Neural cell (in vitro differentiated cells): ENCODE results near the gene PPCDC. TPM values are rescaled to one million over a fixed set of nuclear protein-coding genes. Genes with fewer than 3 reads are reported as not detected.

Experiments
- H2AFZ ChIP-seq: fragments of 200-600, 300-800 bp; sonication (generic), shearing (Covaris generic); 2 replicates; pipeline ENCODE4 v1.6.0; 2014; ENCODE audit warnings: low read depth, mild to moderate bottlenecking, antibody characterized with exemption, low read length, moderate library complexity
- H3F3A ChIP-seq: fragments of 200-600 bp; shearing (Covaris generic); 2 replicates; pipeline ENCODE4 v1.6.1; 2016; ENCODE audit warnings: mild to moderate bottlenecking, moderate library complexity, mixed read lengths, antibody characterized with exemption, low read length; ENCODE audit not compliant: insufficient read depth, poor library complexity, severe bottlenecking
- H3K27ac ChIP-seq: fragments of 200-600, 300-800 bp; sonication (generic), shearing (Covaris generic); 2 replicates; pipeline ENCODE4 v1.5.1; 2014; ENCODE audit warnings: mild to moderate bottlenecking, low read length, moderate library complexity
- H3K27me3 ChIP-seq: fragments of 300-800, 200-600 bp; sonication (generic), shearing (Covaris generic); 2 replicates; pipeline ENCODE4 v1.6.0; 2014; ENCODE audit warnings: mild to moderate bottlenecking, low read depth, low read length, moderate library complexity; ENCODE audit not compliant: insufficient read depth
- H3K36me3 ChIP-seq: fragments of 300-800, 200-600 bp; sonication (generic), shearing (Covaris generic); 2 replicates; pipeline ENCODE4 v1.5.1; 2014; ENCODE audit warnings: mild to moderate bottlenecking, antibody characterized with exemption, low read length, moderate library complexity; ENCODE audit not compliant: insufficient read depth
- H3K4me2 ChIP-seq: fragments of 300-800, 200-600 bp; sonication (generic), shearing (Covaris generic); 2 replicates; pipeline ENCODE4 v1.6.0; 2014; ENCODE audit warnings: mild to moderate bottlenecking, low read length
- H3K4me3 ChIP-seq: fragments of 300-800, 200-600 bp; sonication (generic), shearing (Covaris generic); 2 replicates; pipeline ENCODE4 v1.5.1; 2014; ENCODE audit warnings: mild to moderate bottlenecking, low read length, moderate library complexity
- H3K79me2 ChIP-seq: fragments of 200-600 bp; shearing (Covaris generic); replicated peaks from 2 replicates; pipeline ENCODE4 v1.6.0; 2014; ENCODE audit warnings: mild to moderate bottlenecking, low read length, moderate library complexity; ENCODE audit not compliant: insufficient read depth
- H3K9ac ChIP-seq: fragments of 300-800, 200-600 bp; sonication (generic), shearing (Covaris generic); 2 replicates; pipeline ENCODE4 v1.6.1; 2016; ENCODE audit warnings: mild to moderate bottlenecking, low read length, mixed read lengths
- H3K9me2 ChIP-seq: fragments of 200-600 bp; shearing (Covaris generic); 2 replicates; pipeline ENCODE4 v1.6.1; 2016; ENCODE audit warnings: mild to moderate bottlenecking, low read length, mixed read lengths; ENCODE audit not compliant: insufficient read depth
- H3K9me3 ChIP-seq: fragments of 200-600, 300-800 bp; sonication (generic), shearing (Covaris generic); 2 replicates; pipeline ENCODE4 v1.6.1; 2016; ENCODE audit warnings: mild to moderate bottlenecking, mixed run types, low read length, moderate library complexity, mixed read lengths
- H4K20me1 ChIP-seq: fragments of 200-600 bp; shearing (Covaris generic); 2 replicates; pipeline ENCODE4 v1.6.1; 2016; ENCODE audit warnings: mild to moderate bottlenecking, mixed run types; ENCODE audit not compliant: insufficient read depth
- CTCF ChIP-seq: fragments of 450-650 bp; IDR thresholded peaks from 2 replicates; pipeline ENCODE4 v1.5.1; 2014; ENCODE audit warnings: antibody characterized with exemption, mild to moderate bottlenecking, moderate library complexity; ENCODE audit not compliant: poor library complexity, severe bottlenecking
- EP300 ChIP-seq: fragments of 450-650 bp; conservative IDR thresholded peaks from 2 replicates; pipeline ENCODE4 v1.6.1; 2014; ENCODE audit warnings: antibody characterized with exemption, mild to moderate bottlenecking, moderate library complexity; ENCODE audit not compliant: poor library complexity, severe bottlenecking
- EZH2 ChIP-seq: fragments of 200-600, 300-800 bp; shearing (Covaris generic), sonication (generic); IDR thresholded peaks from 2 replicates; pipeline ENCODE4 v1.6.1; 2014; ENCODE audit warnings: antibody characterized with exemption, low read length, borderline replicate concordance, mild to moderate bottlenecking; ENCODE audit not compliant: insufficient read depth, poor library complexity, severe bottlenecking
- MXI1 ChIP-seq: fragments of 450-650 bp; conservative IDR thresholded peaks from 2 replicates; pipeline ENCODE4 v1.6.1; 2014; ENCODE audit warnings: antibody characterized with exemption, mild to moderate bottlenecking; ENCODE audit not compliant: poor library complexity, severe bottlenecking
- POLR2AphosphoS5 ChIP-seq: IDR thresholded peaks from 2 replicates; pipeline ENCODE4 v1.6.1; 2012
- RAD21 ChIP-seq: fragments of 450-650 bp; conservative IDR thresholded peaks from 2 replicates; pipeline ENCODE4 v1.6.1; 2014; ENCODE audit warnings: antibody characterized with exemption, mild to moderate bottlenecking, moderate library complexity
- REST ChIP-seq: IDR thresholded peaks from 2 replicates; pipeline ENCODE4 v1.6.1; 2012; ENCODE audit warnings: borderline replicate concordance
- SMC3 ChIP-seq: fragments of 450-650 bp; conservative IDR thresholded peaks from 2 replicates; pipeline ENCODE4 v1.6.1; 2014; ENCODE audit warnings: antibody characterized with exemption, mild to moderate bottlenecking, moderate library complexity; ENCODE audit not compliant: poor library complexity
- TAF1 ChIP-seq: IDR thresholded peaks from 2 replicates; pipeline ENCODE4 v1.6.1; 2012; ENCODE audit warnings: low read depth
- polyA plus RNA-seq: library from polyadenylated mRNA; depleted of rRNA; stranded (reverse); fragments of >200 nt; gene quantifications from 2 replicates; pipeline ENCODE4 v1.2.3, GENCODE V29; 2014

PPCDC gene
- polyA plus RNA-seq, 1 donor from 2014 or later = 13.6 TPM

DNA sequence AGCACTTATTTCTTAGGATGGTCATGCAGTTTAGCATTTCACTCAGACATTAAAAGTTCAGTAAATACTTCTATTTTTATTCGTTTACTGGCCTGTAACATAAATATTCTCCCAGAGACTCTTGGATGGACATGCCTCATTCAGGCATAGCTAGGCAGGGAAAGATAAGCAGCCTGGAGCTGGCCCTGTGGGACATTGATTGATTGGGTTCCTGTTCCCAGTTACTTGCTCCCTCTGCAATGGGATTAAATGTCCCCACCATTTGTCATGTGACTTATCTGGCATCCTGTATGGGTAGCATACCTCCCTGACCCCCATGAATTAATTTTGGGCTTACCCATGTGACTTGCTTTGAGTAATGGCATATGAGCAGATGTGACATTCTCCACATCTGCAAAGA is 30.8 kb upstream of the PPCDC start:
- Histone ChIP-seq H3K79me2 (peaks cover 21% of the 10 kb centered on the region), H3K4me2 (no peak overlapping the region), H3K9me2 (no peaks in the 10 kb centered on the region), H3F3A (no peaks in the 10 kb centered on the region), H2AFZ (no peak overlapping the region), H3K4me3 (no peak overlapping the region), H3K27ac (no peak overlapping the region), H3K9me3 (no peaks in the 10 kb centered on the region), H3K9ac (no peak overlapping the region), H3K27me3 (no peaks in the 10 kb centered on the region), H3K36me3 (no peaks in the 10 kb centered on the region), H4K20me1 (no peaks in the 10 kb centered on the region)
- TF ChIP-seq TAF1 (no peak), POLR2AphosphoS5 (no peak), REST (no peak), RAD21 (no peak), MXI1 (no peak), CTCF (no peak), EZH2 (no peak)

DNA sequence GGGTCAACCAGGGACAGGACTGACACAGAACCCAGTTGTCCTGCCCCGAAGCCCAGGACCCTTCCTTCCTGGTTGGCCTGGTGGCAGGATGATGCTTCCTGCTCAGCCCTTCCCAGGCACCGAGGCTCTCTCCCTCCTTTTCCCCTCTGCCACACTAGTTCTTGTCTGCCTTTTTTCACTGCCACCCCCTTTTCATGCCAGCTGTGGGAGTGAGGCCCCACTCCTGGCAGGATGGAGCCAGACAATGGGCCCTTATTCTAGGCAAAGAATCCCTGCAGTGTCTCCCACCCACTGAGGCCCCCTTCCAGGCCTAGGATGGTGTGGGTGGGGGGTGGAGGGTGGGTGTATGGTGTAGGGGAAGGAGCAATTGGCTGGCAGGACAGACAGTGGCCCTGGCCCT is 29.2 kb upstream of the PPCDC start:
- Histone ChIP-seq H3K36me3 (no peaks in the 10 kb centered on the region), H3K9ac (peak overlapping the region; percentile 100), H3K9me2 (no peaks in the 10 kb centered on the region), H3K79me2 (peaks cover 31% of the 10 kb centered on the region), H3F3A (no peaks in the 10 kb centered on the region), H3K9me3 (no peaks in the 10 kb centered on the region), H3K27ac (no peak overlapping the region), H3K27me3 (no peaks in the 10 kb centered on the region), H3K4me3 (peak overlapping the region; percentile 98), H2AFZ (no peak overlapping the region), H4K20me1 (no peaks in the 10 kb centered on the region), H3K4me2 (no peak overlapping the region)
- TF ChIP-seq TAF1 = no peak
- TF ChIP-seq EZH2 = no peak
- no peak for TF ChIP-seq CTCF
- no peak for TF ChIP-seq REST
- TF ChIP-seq MXI1 = no peak
- TF ChIP-seq POLR2AphosphoS5 = no peak
- TF ChIP-seq EP300 = no peak
- no peak for TF ChIP-seq RAD21
- TF ChIP-seq SMC3 = no peak
